ENCODE measurements around the gene TEX19. TPM values are rescaled to one million over a fixed set of nuclear protein-coding genes. Genes with fewer than 3 reads are reported as not detected.

Gene TEX19
- total RNA-seq, 1 donor from 2014 or later = 0.10 TPM

DNA sequence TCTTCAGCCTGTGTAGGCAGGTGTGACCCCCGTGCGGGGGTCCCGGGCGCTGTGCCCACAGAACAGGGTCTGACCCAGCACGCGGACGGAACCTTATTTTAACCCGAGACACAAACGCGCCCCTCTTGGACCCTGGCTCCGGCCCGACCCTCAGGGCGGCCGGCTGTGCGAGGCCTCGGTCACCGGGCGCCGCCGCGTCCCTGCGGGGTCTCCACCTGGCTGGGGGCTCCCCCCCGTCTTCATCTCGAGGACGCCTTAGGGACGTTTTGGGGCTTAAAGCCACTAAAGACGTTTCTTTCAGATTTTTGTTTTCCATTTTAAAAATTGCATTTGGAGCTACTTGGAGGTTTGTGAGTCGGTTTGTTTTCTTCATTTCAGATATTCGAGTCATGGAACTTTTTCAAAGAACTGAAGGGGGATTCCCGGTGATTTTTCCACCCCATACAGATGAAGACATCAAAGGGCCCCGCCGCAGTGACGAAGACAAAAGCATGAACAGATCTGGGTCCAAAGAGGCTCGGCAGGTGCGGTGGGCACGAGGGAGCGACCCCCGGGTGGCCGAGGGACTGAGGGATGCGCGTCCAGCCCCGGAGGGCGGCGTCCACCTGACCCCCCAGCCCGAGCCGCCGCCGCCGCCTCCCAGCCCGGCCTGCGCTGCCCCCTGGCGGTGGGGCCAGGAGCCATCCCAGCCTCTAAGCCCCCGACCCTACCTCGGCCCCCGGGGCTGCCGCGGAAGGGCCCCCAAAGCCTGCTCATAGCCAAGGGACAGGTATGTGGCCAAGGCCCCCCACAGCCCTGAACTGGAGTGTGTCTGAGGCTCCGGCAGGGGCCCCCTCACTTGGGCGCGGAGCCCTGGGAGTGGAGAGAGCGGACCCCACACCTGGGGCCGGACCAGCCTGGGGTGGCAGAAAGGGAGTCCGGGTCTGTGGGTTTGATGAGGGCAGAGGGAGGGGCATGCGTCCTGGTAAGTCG, 37.8 kb upstream of the TEX19 start:
- intact Hi-C loops (cut with micrococcal nuclease) = loop anchor here (1.0 kb wide), 5 partner anchors 24 to 291 kb away; no protein-coding TSS in a partner anchor

DNA sequence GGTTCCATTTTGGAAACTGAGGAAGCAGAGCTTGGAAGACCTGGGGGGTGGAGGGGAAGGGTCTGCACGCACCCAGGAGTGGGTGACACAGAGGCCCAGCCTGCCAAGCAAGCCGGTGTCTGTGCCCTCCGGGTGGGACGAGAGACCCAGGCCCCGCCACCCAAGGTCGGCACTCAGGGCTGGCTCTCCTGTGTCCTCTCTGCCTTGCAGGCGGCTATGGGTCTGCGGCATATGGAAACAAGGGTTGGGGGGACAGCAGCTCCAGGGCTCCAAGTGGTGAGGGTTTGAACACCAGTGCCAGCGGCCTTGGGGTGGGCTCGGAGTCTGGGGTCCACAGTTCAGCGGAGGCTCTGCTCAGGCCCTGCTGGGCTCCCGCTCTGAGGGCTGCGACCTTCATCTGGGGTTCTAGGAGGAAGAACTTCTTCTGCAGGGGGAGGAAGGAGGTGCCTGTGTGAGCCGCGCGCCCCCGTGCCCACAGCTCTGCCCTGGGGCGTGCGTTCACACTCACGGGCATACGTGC, 37.0 kb upstream of the TEX19 start:
- intact Hi-C loops (cut with micrococcal nuclease) = loop anchor here (1.0 kb wide), 5 partner anchors 25 to 292 kb away; no protein-coding TSS in a partner anchor

GRCh38 chr17:82322526-82323453, 36.3 kb upstream of the TEX19 start:
- intact Hi-C loops (cut with micrococcal nuclease) = no loop called here

- intact Hi-C loops (cut with micrococcal nuclease) = no loop called here
Measured at GRCh38 chr17:82323514-82324234, 35.4 kb upstream of the TEX19 start.

DNA sequence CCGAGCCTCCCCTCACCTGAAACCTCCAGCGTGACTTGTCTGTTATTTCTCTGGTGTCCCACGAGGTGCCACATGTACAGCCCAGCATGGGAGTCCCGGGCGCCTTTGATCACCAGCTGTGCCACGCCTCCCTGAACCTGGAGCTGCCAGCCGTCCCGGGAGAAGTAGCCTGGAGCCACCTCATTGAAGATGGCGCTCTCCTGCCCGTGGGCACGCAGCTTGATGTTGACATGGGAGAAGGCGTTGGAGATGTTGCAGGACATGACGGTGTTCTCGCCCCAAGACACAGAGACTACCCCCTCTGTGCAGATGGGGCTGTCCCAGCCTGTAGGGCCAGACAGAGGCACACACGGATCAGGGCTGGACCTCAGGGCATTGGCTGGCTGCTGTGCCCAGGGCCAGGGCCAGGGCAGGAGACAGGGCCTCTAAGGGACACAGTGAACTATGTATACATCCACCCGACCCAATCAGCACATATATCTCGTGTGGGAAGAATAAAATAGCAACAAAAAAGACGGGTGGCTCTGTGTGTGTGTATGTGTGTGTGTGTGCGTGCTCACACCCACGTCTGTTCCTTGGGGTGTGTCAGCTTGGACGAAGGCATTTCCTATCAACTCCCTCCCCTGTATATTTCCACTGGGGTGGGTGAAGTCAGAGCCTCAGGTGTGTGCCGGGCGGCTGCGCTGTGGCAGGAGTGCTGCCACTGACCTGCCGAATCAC, 34.3 kb upstream of the TEX19 start:
- intact Hi-C loops (cut with micrococcal nuclease) = no loop called here

- intact Hi-C loops (cut with micrococcal nuclease) = no loop called here
Measured at GRCh38 chr17:82325286-82326180, 33.5 kb upstream of the TEX19 start.

DNA sequence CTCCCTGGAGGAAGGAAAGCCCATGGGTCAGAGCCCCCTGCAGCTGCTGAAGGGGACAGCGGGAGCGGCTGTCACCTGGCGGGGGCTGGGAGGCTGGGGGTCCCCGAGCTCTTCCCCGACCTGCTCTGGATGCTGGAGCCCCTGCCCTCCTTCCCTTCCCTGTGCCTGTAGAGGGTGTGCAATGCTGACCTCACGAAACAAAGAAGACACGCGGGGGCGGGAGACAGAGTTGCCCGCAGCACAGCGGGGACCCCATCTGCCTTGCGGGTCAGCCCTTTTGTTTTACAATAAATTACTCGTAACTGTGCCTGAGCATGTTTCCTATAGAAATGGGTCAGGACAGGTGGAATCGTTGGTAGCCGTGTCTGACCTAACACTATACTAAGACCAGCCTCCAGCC, 31.8 kb upstream of the TEX19 start:
- intact Hi-C loops (cut with micrococcal nuclease) = no loop called here

DNA sequence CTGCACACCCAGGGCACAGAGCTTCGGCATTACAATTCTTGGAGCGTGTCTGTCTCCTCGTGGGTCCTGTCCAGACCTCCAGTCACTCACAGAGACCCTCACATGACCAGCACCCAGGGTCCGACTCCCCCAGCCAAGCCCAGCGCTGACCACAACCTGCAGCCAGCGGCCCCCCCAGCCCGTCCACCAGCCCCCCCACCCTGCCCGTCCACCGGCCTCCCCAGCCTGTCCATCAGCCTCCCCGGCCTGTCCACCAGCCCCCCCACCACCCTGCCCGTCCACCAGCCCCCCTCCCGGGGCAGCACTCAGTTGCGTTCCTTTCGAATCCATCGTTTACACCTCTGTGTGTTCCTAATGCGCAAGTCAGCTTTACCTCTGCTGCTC, 31.3 kb upstream of the TEX19 start:
- intact Hi-C loops (cut with micrococcal nuclease) = no loop called here

DNA sequence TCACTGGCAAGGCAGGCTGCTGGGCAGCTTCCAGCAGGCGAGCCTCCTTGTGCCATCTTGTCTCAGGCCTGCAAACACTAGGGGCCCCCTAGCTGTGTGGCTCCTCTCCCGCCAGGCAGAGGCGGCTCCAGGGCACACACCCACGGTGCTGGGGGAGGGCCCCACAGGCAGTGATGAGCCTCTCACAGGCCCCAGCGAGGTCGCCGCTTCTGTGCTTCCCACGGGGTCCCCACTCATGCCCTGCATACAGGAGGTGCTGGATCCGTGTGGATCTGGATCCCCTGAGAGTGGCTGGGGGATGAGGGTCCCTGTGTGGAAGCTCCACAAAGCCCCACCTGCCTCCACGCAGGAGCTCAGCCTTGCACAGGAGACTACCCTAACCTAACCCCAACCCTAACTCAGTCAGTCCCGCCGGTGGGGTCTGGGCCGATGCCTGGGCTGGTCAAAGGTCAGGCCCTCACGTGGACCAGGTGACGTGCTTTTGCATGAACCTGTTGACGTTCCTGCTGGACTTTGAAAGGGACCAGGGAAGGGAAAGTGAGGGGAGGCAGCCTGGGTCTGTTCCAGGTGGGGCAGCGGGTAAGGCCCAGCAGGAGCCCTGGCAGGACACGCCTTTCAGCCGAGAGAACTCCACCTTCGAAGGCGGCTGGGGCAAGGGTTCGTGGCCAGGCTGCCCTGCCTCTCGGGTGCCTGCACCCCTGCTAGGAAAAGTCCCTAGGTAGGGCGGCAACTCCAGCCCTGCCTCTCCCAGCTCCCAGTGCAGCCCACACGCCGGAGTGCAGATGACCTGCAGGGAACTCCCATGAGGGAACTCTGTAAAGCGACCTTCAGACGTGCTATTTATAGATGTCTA, 30.7 kb upstream of the TEX19 start:
- intact Hi-C loops (cut with micrococcal nuclease) = no loop called here

DNA sequence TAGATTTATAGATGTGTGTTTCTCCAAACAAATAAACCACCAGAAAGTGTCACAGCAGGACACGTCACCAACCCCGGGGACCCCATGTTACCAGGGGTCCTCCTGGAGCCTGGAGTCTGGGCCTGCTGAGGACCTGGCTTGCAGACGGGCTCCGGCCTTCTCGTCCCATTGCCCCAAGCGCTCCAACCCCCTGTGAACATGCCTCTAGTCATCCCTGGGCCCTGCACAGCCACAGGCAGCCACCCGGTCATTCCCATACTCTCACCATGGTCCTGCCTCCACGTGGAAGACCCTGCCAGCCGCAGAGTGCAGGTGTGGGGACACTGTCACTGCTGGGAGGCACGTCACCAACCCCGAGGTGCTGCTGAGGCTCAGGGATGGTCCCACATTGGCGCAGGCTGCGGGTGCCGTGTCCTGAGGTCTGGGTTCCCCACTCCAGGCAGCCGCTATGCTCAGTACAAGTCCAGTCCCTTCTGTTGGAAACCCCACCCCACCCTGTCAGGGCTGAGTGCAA, 30.0 kb upstream of the TEX19 start:
- intact Hi-C loops (cut with micrococcal nuclease) = no loop called here

GRCh38 chr17:82329683-82330321, 29.2 kb upstream of the TEX19 start:
- intact Hi-C loops (cut with micrococcal nuclease) = no loop called here

GRCh38 chr17:82330322-82331239, 28.5 kb upstream of the TEX19 start:
- intact Hi-C loops (cut with micrococcal nuclease) = no loop called here

GRCh38 chr17:82331345-82331939, 27.6 kb upstream of the TEX19 start:
- intact Hi-C loops (cut with micrococcal nuclease) = no loop called here

DNA sequence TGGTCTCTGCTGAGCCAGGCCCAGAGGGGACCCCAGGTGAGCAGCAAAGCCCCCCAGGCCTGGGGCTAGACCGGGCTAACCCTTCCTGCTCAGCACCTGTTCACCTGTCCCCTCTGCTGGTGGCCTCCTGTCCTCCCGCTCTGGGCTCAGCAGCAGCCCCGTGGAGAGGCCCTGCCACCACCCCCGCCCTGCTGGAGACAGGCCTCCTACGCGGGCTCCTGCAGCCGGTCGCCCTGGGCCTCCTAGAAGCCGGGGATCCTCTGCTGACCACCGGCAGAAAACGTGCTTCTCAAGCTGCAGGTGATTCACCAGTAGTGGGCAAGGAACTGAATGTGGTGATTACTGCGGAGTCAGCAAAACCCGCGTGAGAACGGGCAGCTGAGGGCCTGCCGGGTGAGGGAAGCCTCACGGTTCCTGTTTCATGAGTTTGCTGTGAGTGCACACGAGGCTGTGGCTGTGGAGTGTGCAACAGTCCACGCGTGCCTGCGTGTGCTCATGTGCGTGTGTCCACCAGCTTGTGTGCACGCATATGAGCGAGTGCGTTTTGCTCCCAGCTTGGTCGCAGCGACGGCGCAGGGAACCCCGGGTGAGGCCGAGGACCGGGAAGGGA, 26.3 kb upstream of the TEX19 start:
- intact Hi-C loops (cut with micrococcal nuclease) = loop anchor here (1.0 kb wide), 1 partner anchor 15 kb away; the partner anchor contains the start of gene CD7

Data from T-helper 1 cell treated with Interleukin-12 subunit alpha and Interleukin-12 subunit beta and Interleukin-4 antibody, amounts not matched to agents 30 ng/mL and 1 ng/mL, for 36 hours (primary cell).